Measurements from ENCODE around the gene IER2. TPM values are rescaled to one million over a fixed set of nuclear protein-coding genes. Genes with fewer than 3 reads are reported as not detected.
A peak's percentile ranks its signal among the peaks of the same experiment; 100 is the strongest.

The IER2 gene
- total RNA-seq, 1 donor from 2014 or later, result 72.5 TPM

GRCh38 chr19:13102666-13103580 lies 47.3 kb upstream of the IER2 start, which contains the start of gene LYL1:
Gene LYL1 (minus strand): TSS chr19:13102858. CDS start chr19:13101171, 1,687 bp downstream.
- no peak within 1 kb of the TSS for H3K27ac Mint-ChIP-seq (ENCODE audit: unreplicated experiment)
- H3K4me3 Mint-ChIP-seq, result no peak within 1 kb of the TSS
- H3K9me3 Mint-ChIP-seq, result no peaks in the 10 kb centered on the region
- peaks cover 49% of the 10 kb centered on the region for H3K27me3 Mint-ChIP-seq (ENCODE audit: low read depth)
- no peak for DNase-seq (ENCODE audit: low read depth, low spot score)
- peaks cover 11% of the 10 kb centered on the region for H3K4me1 Mint-ChIP-seq
- peaks cover 4% of the 10 kb centered on the region for H3K36me3 Mint-ChIP-seq (ENCODE audit: low read depth)
- TF ChIP-seq CTCF (conservative IDR thresholded peaks at IDR 0.05), result no peak

- Mint-ChIP-seq H3K36me3 (ENCODE audit: low read depth) (peaks cover 4% of the 10 kb centered on the region), H3K4me3 (no peak overlapping the region), H3K27ac (ENCODE audit: unreplicated experiment) (no peak overlapping the region), H3K4me1 (peaks cover 6% of the 10 kb centered on the region), H3K9me3 (no peaks in the 10 kb centered on the region), H3K27me3 (ENCODE audit: low read depth) (peaks cover 40% of the 10 kb centered on the region)
- no peak for TF ChIP-seq CTCF (conservative IDR thresholded peaks at IDR 0.05)
- DNase-seq (ENCODE audit: low read depth, low spot score), result no peak
These were observed 46.4 kb upstream of the IER2 start for GRCh38 chr19:13103581-13104359.

- peak; percentile 56 for DNase-seq (ENCODE audit: low read depth, low spot score)
- Mint-ChIP-seq H3K4me1 (peaks cover 6% of the 10 kb centered on the region), H3K9me3 (no peaks in the 10 kb centered on the region), H3K27ac (ENCODE audit: unreplicated experiment) (no peak overlapping the region), H3K27me3 (ENCODE audit: low read depth) (peaks cover 35% of the 10 kb centered on the region), H3K4me3 (no peak overlapping the region), H3K36me3 (ENCODE audit: low read depth) (peaks cover 4% of the 10 kb centered on the region)
- TF ChIP-seq CTCF (conservative IDR thresholded peaks at IDR 0.05), result peak; percentile 61
These were observed 45.8 kb upstream of the IER2 start for GRCh38 chr19:13104360-13104847.

GRCh38 chr19:13104848-13105711 lies 45.1 kb upstream of the IER2 start:
- H3K4me1 Mint-ChIP-seq, result peaks cover 2% of the 10 kb centered on the region
- no peak overlapping the region for H3K4me3 Mint-ChIP-seq
- H3K27me3 Mint-ChIP-seq (ENCODE audit: low read depth), result peaks cover 28% of the 10 kb centered on the region
- no peaks in the 10 kb centered on the region for H3K9me3 Mint-ChIP-seq
- DNase-seq (ENCODE audit: low read depth, low spot score), result no peak
- TF ChIP-seq CTCF (conservative IDR thresholded peaks at IDR 0.05), result no peak
- no peak overlapping the region for H3K27ac Mint-ChIP-seq (ENCODE audit: unreplicated experiment)
- peaks cover 2% of the 10 kb centered on the region for H3K36me3 Mint-ChIP-seq (ENCODE audit: low read depth)

All from neural crest cell (in vitro differentiated cells).